22Rv1 (cell line): ENCODE data around the gene RELL1.

ENCODE experiments used
- H3K27ac ChIP-seq: fragments of 450-650 bp; 2 replicates; pipeline ENCODE4 v1.5.1; 2017
- CTCF ChIP-seq: fragments of 450-650 bp; IDR thresholded peaks from 2 replicates; pipeline ENCODE4 v1.5.1; 2017; ENCODE audit warnings: mild to moderate bottlenecking
- ZFX ChIP-seq: fragments of 450-650 bp; IDR thresholded peaks from 2 replicates; pipeline ENCODE4 v1.6.1; 2017; ENCODE audit warnings: antibody characterized with exemption, borderline replicate concordance

RELL1 gene

DNA sequence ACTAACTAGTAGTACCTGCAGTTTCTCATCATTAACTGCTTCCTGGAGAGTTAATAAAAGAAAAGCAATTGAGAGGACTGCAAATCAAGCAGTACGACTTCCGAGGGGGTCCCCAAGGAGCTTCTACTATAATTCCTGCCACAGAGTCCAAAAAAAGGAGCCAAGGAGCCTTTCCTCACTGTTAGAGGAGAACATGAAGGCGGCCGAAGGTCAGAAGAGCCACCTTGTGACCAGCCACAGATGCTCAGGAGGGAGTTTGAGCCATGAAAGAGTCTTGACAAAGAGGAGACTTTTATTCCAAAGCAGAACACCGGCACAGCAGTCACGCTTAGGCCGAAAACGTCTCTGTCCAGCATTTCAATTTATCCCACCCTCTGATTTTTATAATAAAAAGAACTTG is 62.2 kb downstream of the RELL1 start:
- H3K27ac ChIP-seq: no peak overlapping the region
- TF ChIP-seq ZFX (no peak), CTCF (no peak)

GRCh38 chr4:37623125-37623524 is 63.1 kb downstream of the RELL1 start:
- no peak for TF ChIP-seq CTCF
- no peak for TF ChIP-seq ZFX
- no peak overlapping the region for H3K27ac ChIP-seq

GRCh38 chr4:37620176-37620575 is 66.0 kb downstream of the RELL1 start:
- TF ChIP-seq ZFX (no peak), CTCF (no peak)
- H3K27ac ChIP-seq: no peak overlapping the region

DNA sequence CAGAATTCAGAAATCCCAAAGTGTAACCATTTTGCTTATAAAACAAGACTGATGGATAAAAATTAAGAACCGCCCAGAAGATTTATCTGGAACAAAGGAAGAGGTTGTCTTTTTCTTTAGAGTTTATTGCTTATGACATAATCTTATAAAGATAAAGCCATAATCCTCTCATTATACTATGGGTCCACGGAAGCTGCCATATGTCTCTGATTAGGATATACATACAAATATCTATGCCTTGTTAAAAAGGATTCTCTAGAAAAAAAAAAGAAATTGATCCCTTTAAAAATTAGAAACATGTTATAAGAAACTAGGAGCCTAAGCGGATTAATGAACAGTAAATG is 70.5 kb downstream of the RELL1 start:
- TF ChIP-seq ZFX (no peak), CTCF (no peak)
- no peak overlapping the region for H3K27ac ChIP-seq

DNA sequence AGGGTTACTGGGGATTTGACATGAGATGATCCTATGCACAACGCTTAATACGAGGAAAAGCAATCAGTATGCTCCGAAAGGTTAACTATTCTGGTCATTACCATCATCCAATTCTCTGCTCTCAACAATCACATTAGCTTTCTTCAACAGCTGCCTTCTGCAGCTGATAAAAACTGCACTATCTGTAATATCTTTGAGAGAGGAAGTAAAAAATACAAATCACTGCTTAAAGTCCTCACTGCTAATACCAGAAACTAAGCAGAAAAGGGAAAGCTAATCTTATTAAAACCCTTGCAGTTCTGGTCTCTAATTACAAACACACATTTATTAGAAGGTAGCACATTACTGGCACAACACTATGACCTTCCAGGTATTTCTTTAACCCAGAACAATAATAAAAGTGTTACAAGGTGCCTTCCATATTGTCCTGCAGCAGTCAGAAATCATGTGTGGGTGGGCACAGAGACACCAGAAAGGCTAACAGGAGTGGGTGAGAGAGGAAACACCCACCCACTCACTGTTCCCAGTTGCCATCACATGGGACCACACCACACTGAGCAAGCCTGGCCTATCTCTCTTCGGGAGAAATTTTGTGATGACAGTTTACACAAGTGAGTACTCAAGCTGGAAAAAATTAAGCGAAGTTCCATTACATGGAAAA is 71.0 kb downstream of the RELL1 start:
- TF ChIP-seq CTCF (no peak), ZFX (no peak)
- H3K27ac ChIP-seq: no peak overlapping the region

DNA sequence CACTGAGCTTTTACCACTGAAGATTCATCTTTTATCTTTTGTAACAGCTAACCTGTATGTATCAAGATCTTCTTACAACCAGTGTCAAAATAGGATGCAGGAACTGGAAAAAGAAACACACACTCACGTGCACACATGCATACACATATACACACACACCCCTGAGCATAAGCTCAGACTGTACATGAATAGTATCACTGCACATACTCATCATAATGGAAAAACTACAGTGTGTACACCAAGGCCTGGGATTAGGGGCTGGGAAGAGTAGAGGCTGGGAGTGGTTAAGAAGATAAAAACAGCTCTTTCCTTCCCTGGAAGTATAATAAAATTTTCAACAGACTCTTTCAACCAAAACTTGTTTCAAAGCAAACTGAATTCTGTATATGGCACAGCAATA is 73.4 kb downstream of the RELL1 start:
- TF ChIP-seq CTCF (no peak), ZFX (no peak)
- no peak overlapping the region for H3K27ac ChIP-seq

- no peak overlapping the region for H3K27ac ChIP-seq
- TF ChIP-seq CTCF (no peak), ZFX (no peak)
Observed at GRCh38 chr4:37609626-37610025, 76.5 kb downstream of the RELL1 start.
